ENCODE data around the gene NCK1. TPM values are rescaled to one million over a fixed set of nuclear protein-coding genes. Genes with fewer than 3 reads are reported as not detected.

The NCK1 gene
- total and polyA plus RNA-seq, 2 of the 13 experiments (the other 11 are each of a cell fraction or from before 2014, with no cell fraction given), result 14.7 to 30.4 TPM

GRCh38 chr3:136919799-136920580 lies 58.0 kb downstream of the NCK1 start:
- H4K20me1 ChIP-seq (ENCODE audit: insufficient read depth, low read length), result 0 out of 2 replicates have a peak, but pooled peaks cover 7% of the 10 kb centered on the region
- no peak for FAIRE-seq
- H3K4me2 ChIP-seq (ENCODE audit: low read depth, low read length), result no peak overlapping the region
- no TSS peak for BruUV-seq (replicated peaks)
- H3K4me3 ChIP-seq (replicated peaks in 1 of 3; ENCODE audit: insufficient read depth in 1 of 3, low read depth in 2 of 3, low read length in 3 of 3), result no peak overlapping the region
- H2AFZ ChIP-seq (ENCODE audit: low read length), result no peak overlapping the region
- no peak overlapping the region for H3K9ac ChIP-seq (ENCODE audit: insufficient read depth, low read depth, low read length)
- no peak overlapping the region for H3K27ac ChIP-seq (ENCODE audit: extremely low read length, insufficient read depth, low read length)
- no peak for TF ChIP-seq KMT2B (CRISPR knock-in tag; IDR thresholded peaks at IDR 0.05)
- TF ChIP-seq ZNF180 (CRISPR knock-in tag; IDR thresholded peaks at IDR 0.05; ENCODE audit: borderline replicate concordance, low read depth), result no peak
- no peak for TF ChIP-seq STAT5B (CRISPR knock-in tag; IDR thresholded peaks at IDR 0.05)
- no peak for TF ChIP-seq ZNF674 (CRISPR knock-in tag; IDR thresholded peaks at IDR 0.05; ENCODE audit: low read depth)
- TF ChIP-seq MAFK (conservative IDR thresholded peaks at IDR 0.05 in 1 of 2, IDR thresholded peaks at IDR 0.05 in 1 of 2; ENCODE audit: low read length in 2 of 2), result peak; percentile 64 to 74
- peak; percentile 48 for TF ChIP-seq MAFF (IDR thresholded peaks at IDR 0.05; ENCODE audit: low read depth, low read length)
- in situ Hi-C loops (cut with HindIII; ENCODE audit: extremely low pct_ligation_motif_present, low pct_unique_long_range_greater_than_20kb) (no loop called here), intact Hi-C loops (cut with micrococcal nuclease; ENCODE audit: unreplicated experiment) (no loop called here)
- H3K9me3 ChIP-seq (ENCODE audit: low read length), result no peaks in the 10 kb centered on the region
- no peak for DNase-seq (ENCODE audit: low spot score)
- H3K79me2 ChIP-seq (ENCODE audit: insufficient read depth, low read length), result peaks cover 56% of the 10 kb centered on the region
- ChIA-PET POLR2A (no interaction called here), CTCF (ENCODE audit: low intra/inter-chr PET ratio, low total read pairs) (no interaction called here)
- ATAC-seq, result no peak
- peaks cover 11% of the 10 kb centered on the region; the same call in 1 of the 2 replicates for H3K4me1 ChIP-seq (ENCODE audit: insufficient read depth, low read length)
- H3K36me3 ChIP-seq (replicated peaks in 1 of 2; ENCODE audit: control insufficient read depth in 1 of 2, insufficient read depth in 2 of 2, low read length in 2 of 2), result no peaks in the 10 kb centered on the region
- H3K27me3 ChIP-seq (ENCODE audit: control insufficient read depth in 1 of 2, insufficient read depth in 2 of 2, low read length in 2 of 2), result no peaks in the 10 kb centered on the region
- 100% methylated on average over 1 of the region's 1 CpG for WGBS (ENCODE audit: low lambda C conversion rate)

- Histone ChIP-seq H3K79me2 (ENCODE audit: insufficient read depth, low read length) (peaks cover 52% of the 10 kb centered on the region), H3K27me3 (ENCODE audit: control insufficient read depth in 1 of 2, insufficient read depth in 2 of 2, low read length in 2 of 2) (no peaks in the 10 kb centered on the region), H4K20me1 (ENCODE audit: insufficient read depth, low read length) (0 out of 2 replicates have a peak, but pooled peaks cover 7% of the 10 kb centered on the region), H2AFZ (ENCODE audit: low read length) (no peak overlapping the region), H3K9me3 (ENCODE audit: low read length) (no peaks in the 10 kb centered on the region), H3K4me1 (ENCODE audit: insufficient read depth, low read length) (peaks cover 11% of the 10 kb centered on the region; the same call in 1 of the 2 replicates), H3K4me2 (ENCODE audit: low read depth, low read length) (no peak overlapping the region), H3K27ac (ENCODE audit: extremely low read length, insufficient read depth, low read length) (no peak overlapping the region), H3K4me3 (replicated peaks in 1 of 3; ENCODE audit: insufficient read depth in 1 of 3, low read depth in 2 of 3, low read length in 3 of 3) (no peak overlapping the region), H3K9ac (ENCODE audit: insufficient read depth, low read depth, low read length) (no peak overlapping the region), H3K36me3 (replicated peaks in 1 of 2; ENCODE audit: control insufficient read depth in 1 of 2, insufficient read depth in 2 of 2, low read length in 2 of 2) (no peaks in the 10 kb centered on the region)
- no peak for TF ChIP-seq ZNF816 (CRISPR knock-in tag; IDR thresholded peaks at IDR 0.05; ENCODE audit: borderline replicate concordance)
- no peak for TF ChIP-seq TFDP2 (CRISPR knock-in tag; IDR thresholded peaks at IDR 0.05)
- 89% methylated on average over 4 of the region's 4 CpGs for WGBS (ENCODE audit: low lambda C conversion rate)
- in situ Hi-C loops (cut with HindIII; ENCODE audit: extremely low pct_ligation_motif_present, low pct_unique_long_range_greater_than_20kb), result no loop called here
- no peak for ATAC-seq
- no peak for DNase-seq (ENCODE audit: low spot score)
- no peak for FAIRE-seq
- intact Hi-C loops (cut with micrococcal nuclease; ENCODE audit: unreplicated experiment), result no loop called here
- no TSS peak for BruUV-seq (replicated peaks)
- CTCF ChIA-PET (ENCODE audit: low intra/inter-chr PET ratio, low total read pairs), result no interaction called here
- POLR2A ChIA-PET, result no interaction called here
These were observed 59.0 kb downstream of the NCK1 start for GRCh38 chr3:136920904-136921611.
